Stimulated activated CD4-positive, alpha-beta T cell treated with anti-CD3 and anti-CD28 coated beads, TNF-alpha, amount 100 ng/mL, for 48 hours (primary cell): ENCODE data around the gene TSPAN6.

Source experiments
- DNase-seq, 3 donors: peaks; one replicate each; pipeline ENCODE4 v3.0.0-alpha.2; 2020; ENCODE audit warnings: low read depth in 3 of 3

Gene TSPAN6

GRCh38 chrX:100584611-100585010, 52.0 kb downstream of the TSPAN6 start, which contains the start of gene TNMD:
Gene TNMD, plus strand, starts transcription at chrX:100584936. Its CDS starts 83 bp downstream, at chrX:100585019.
- no peak for DNase-seq
